NT2/D1 (cell line): ENCODE results near the gene TAF5L.

ENCODE experiments used
- SUZ12 ChIP-seq: IDR thresholded peaks from 2 replicates; pipeline ENCODE4 v1.6.1; 2011; ENCODE audit not compliant: insufficient read length, insufficient read depth; ENCODE audit errors: extremely low read depth
- YY1 ChIP-seq: IDR thresholded peaks from 2 replicates; pipeline ENCODE4 v1.6.1; 2011; ENCODE audit not compliant: insufficient read length, insufficient read depth

GRCh38 chr1:229617351-229618100 is 8.4 kb downstream of the TAF5L start:
- TF ChIP-seq YY1 (no peak), SUZ12 (no peak)
